ENCODE measurements around the gene KCNK10. TPM values are rescaled to one million over a fixed set of nuclear protein-coding genes. Genes with fewer than 3 reads are reported as not detected.

Gene KCNK10
- total RNA-seq, 4 donors from 2014 or later, result 0.10 to 0.38 TPM; not detected in 2

DNA sequence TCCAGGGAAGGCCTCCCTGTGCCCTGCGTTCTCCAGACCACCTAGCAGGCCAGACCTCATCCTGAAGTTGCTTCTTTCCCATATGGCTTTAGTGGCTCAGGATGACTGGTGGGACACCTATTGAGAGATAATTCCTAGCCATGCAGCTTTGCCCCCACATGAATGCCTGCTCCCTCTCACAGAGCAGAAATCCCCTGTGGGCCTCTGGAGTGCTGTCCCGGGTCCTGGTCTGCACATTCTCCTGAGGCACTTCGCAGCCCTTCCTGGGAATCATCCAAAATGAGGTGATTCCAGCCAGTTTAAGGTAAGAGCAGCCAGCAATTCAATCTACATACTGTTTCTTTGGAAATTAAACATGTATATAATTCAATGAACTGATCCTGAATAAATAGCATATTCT lies 182.2 kb downstream of the KCNK10 start:
- Histone ChIP-seq H3K4me1 (no peaks in the 10 kb centered on the region), H3K36me3 (no peaks in the 10 kb centered on the region), H3K27me3 (no peaks in the 10 kb centered on the region), H3K4me3 (replicated peaks in 1 of 3) (no peak overlapping the region), H3K27ac (no peak overlapping the region), H3K9me3 (no peaks in the 10 kb centered on the region)
- DNase-seq, result no peak
- no peak for TF ChIP-seq POLR2A (IDR thresholded peaks at IDR 0.05)
- TF ChIP-seq, protein P1, sequence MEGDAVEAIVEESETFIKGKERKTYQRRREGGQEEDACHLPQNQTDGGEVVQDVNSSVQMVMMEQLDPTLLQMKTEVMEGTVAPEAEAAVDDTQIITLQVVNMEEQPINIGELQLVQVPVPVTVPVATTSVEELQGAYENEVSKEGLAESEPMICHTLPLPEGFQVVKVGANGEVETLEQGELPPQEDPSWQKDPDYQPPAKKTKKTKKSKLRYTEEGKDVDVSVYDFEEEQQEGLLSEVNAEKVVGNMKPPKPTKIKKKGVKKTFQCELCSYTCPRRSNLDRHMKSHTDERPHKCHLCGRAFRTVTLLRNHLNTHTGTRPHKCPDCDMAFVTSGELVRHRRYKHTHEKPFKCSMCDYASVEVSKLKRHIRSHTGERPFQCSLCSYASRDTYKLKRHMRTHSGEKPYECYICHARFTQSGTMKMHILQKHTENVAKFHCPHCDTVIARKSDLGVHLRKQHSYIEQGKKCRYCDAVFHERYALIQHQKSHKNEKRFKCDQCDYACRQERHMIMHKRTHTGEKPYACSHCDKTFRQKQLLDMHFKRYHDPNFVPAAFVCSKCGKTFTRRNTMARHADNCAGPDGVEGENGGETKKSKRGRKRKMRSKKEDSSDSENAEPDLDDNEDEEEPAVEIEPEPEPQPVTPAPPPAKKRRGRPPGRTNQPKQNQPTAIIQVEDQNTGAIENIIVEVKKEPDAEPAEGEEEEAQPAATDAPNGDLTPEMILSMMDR (IDR thresholded peaks at IDR 0.05), result no peak
- intact Hi-C loops (cut with DNase I), result no loop called here
- WGBS, 2 donors, result 65 to 66% methylated on average over 3 of the region's 3 CpGs

DNA sequence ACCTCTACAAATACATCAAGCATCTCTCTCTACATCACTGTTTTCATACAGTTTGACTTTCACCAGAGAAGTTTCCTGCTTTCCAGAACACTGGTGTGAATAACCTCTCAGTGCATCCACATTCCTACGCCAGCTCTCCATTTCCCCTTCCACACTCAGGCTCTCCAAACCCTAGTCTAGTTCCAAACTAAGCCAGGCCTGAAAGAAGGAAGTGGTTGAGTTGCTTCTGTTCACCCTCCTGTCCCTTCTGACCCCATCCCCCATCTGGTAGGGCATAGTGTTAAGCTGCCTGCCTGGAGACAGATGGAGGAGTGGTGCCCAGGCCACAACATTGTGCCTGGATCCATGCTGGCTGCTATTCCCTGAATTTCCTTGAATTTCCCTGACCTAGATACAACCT lies 185.7 kb downstream of the KCNK10 start:
- no peak overlapping the region for H3K27ac ChIP-seq
- no peaks in the 10 kb centered on the region for H3K4me1 ChIP-seq
- no peak for TF ChIP-seq POLR2A (IDR thresholded peaks at IDR 0.05)
- TF ChIP-seq, protein P1 (IDR thresholded peaks at IDR 0.05), result no peak
- DNase-seq, result no peak
- no peaks in the 10 kb centered on the region for H3K27me3 ChIP-seq
- H3K4me3 ChIP-seq (replicated peaks in 1 of 3), result no peak overlapping the region
- no peaks in the 10 kb centered on the region for H3K36me3 ChIP-seq
- intact Hi-C loops (cut with DNase I), result no loop called here
- no peaks in the 10 kb centered on the region for H3K9me3 ChIP-seq
- WGBS, 2 donors, result 88 to 94% methylated on average over 1 of the region's 1 CpG

Other genes with a start within 250 kb of the KCNK10 start
- gene SPATA7, start 62.4 kb upstream of the KCNK10 start, total RNA-seq, result 10 to 100 TPM; 51.0 to 57.6 (median 52.2) TPM
- 10 to 100 TPM; 32.2 to 40.0 (median 36.1) TPM for gene PTPN21, start 231.7 kb upstream of the KCNK10 start, total RNA-seq
- gene ZC3H14, start 239.8 kb upstream of the KCNK10 start, total RNA-seq, result 100 to 1,000 TPM in 2 of 4 donors, 10 to 100 TPM in 2; 88.5 to 112 (median 104) TPM